ENCODE results near the gene U2AF2.

DNA sequence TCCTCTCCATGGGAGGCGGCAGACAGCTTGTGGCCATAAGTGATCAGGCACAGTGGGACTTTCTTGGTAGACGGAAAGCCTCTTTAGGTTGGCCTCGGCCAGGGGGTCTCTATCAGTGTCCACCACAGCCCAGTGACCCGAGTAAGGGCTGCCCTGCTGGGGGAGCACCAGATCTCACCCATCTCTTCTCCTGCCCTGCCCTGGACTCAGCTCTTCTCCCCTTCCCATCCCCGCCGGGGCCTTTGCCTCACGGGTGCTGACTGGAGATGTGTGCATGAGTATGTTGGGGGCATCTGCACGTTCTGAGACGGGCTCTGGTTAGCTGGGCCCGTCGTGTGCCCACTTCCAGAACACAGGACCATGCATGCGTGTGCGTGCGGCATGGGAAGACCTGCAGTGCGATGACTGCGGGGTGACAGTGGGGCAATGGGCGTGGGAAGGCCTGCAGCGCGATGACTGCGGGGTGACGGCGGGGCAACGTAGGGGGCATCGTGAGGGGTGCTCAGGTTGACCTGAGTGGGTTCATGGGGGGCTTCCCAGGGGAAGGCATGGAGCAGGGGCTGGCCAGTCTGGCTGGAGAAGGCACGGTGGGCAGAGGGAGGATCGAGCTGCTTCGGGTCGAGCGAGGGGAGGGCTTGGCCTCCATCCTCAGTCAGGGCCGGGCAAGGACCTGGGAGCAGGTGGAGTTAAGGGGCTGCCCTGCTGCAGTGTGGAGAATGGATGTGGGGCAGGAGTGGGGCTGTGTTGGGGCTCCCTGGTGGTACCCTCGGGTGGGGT is 36.1 kb downstream of the U2AF2 start:
- TF ChIP-seq, protein P1, sequence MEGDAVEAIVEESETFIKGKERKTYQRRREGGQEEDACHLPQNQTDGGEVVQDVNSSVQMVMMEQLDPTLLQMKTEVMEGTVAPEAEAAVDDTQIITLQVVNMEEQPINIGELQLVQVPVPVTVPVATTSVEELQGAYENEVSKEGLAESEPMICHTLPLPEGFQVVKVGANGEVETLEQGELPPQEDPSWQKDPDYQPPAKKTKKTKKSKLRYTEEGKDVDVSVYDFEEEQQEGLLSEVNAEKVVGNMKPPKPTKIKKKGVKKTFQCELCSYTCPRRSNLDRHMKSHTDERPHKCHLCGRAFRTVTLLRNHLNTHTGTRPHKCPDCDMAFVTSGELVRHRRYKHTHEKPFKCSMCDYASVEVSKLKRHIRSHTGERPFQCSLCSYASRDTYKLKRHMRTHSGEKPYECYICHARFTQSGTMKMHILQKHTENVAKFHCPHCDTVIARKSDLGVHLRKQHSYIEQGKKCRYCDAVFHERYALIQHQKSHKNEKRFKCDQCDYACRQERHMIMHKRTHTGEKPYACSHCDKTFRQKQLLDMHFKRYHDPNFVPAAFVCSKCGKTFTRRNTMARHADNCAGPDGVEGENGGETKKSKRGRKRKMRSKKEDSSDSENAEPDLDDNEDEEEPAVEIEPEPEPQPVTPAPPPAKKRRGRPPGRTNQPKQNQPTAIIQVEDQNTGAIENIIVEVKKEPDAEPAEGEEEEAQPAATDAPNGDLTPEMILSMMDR (optimal IDR thresholded peaks at IDR 0.05 in 1 of 3, IDR thresholded peaks at IDR 0.05 in 1 of 3, conservative IDR thresholded peaks at IDR 0.05 in 1 of 3; ENCODE audit: extremely low read depth in 1 of 3, insufficient read depth in 2 of 3, low read length in 3 of 3), result no peak
- no peak for TF ChIP-seq EZH2 (IDR thresholded peaks at IDR 0.05; ENCODE audit: low read length)

All from keratinocyte (primary cell).